AG08396 (cell line): ENCODE measurements around the gene CHRNG.
"Not testable (repeated sequence)": the region's sequence is repeated elsewhere in the genome, so short reads cannot be mapped to it uniquely, and the experiment has no call there.

ENCODE experiments used
- DNase-seq: peaks from one replicate; pipeline ENCODE4 v3.0.0; 2012; ENCODE audit warnings: low spot score, mixed read lengths

Gene CHRNG

DNA sequence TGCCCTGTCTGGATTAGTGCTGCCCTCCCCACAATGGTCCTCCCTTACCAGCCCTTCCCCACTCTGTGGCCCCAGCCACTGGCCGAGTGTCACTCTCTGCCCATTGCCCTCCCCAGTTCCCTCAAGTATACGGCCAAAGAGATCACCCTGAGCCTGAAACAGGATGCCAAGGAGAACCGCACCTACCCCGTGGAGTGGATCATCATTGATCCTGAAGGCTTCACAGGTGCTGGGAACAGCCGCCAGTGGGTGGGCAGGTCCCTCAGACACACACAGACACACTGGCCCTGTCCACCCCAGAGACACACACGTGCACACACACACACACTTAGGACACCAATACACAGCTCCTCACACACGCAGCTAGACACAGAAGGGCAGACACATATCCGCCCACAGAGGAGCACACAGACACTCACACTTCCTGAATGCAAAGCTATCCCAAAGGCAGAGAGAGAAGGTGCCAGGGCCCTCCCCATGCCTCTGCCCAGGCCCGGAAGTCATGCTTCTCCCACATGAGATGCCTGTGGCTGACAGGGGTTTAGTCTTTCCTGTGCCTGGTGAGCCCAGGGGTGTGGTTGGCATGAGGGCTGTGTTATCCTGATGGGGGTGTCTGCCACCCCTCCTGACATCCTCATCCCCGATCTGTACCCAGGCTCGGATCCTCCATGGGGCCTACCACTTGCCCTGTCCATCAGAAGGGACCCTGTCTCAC, 10.6 kb upstream of the CHRNG start:
- no peak for DNase-seq

DNA sequence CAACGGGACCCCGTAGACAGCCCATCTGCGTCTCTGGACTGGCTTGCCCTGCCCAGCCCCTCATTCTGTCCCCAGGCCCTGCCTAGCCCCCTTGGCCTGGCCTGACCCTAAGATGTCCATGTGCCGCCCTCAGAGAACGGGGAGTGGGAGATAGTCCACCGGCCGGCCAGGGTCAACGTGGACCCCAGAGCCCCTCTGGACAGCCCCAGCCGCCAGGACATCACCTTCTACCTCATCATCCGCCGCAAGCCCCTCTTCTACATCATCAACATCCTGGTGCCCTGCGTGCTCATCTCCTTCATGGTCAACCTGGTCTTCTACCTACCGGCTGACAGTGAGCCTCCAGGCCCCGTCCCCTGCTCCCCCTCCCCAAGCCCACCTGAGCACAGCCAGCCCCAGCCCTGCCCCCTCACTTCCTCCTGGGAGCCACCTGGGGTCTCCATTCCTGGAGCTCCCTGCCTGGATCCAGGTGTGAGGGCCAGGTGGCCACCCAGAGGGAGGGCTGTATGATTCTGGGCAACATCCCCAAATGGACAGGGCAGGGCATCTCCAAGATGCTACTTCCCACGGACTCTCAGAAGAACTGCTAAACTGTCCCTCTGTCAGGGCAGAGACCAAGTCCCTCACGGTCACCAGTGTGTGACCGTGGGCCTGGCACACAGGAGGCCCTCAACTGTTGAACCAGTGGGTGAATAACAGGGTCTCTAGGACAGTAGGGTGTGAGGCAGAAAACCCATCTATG, 9.5 kb upstream of the CHRNG start:
- DNase-seq = no peak

DNA sequence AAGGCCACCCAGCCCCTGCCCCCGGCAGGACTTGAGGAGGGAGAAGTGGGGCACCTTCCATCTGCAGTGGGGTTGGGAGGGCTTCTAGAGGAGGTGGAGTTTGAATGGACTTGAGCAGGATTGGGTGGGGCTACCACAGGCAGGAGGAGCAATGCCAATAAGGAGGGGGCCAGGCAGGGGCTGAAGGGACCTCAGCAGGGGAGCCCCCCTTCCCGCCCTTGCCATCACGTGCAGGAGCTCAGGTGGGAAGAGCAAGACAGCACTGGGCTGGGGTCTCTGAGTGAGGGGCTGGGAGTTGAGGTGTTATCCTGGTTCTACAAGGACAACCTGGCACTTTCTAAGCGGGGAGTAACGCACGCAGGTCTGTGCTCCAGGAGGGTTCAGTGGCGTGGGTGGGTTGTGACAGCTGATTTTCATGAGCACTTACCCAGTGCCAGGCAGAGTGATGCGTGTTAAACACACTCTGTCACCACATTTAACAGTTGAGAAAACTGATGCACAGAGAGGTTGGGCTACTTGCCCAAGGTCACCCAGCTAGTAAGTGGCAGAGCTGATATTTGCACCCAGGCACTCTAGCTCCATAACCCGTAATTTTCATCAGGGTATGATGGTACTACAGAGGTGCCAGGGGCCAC, 8.7 kb upstream of the CHRNG start:
- DNase-seq = no peak

DNA sequence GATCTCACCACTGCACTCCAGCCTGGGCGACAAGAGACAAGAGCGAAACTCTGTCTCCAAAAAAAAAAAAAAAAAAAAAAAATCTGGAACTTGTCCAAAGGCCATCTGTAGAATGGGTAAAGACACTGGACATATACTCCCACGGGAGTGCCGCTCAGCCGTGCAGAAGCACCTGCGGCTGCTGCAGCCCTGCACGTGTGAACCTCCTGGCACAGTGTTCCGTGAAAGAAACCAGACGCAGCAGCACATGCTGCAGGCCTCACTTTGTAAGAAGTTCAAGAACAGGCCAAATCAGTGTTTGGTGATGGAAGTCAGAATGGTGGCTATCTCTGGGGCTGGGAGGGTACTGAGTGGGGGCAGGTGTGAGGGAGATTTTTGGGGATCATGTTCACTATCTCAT, 7.1 kb upstream of the CHRNG start:
- no peak for DNase-seq

DNA sequence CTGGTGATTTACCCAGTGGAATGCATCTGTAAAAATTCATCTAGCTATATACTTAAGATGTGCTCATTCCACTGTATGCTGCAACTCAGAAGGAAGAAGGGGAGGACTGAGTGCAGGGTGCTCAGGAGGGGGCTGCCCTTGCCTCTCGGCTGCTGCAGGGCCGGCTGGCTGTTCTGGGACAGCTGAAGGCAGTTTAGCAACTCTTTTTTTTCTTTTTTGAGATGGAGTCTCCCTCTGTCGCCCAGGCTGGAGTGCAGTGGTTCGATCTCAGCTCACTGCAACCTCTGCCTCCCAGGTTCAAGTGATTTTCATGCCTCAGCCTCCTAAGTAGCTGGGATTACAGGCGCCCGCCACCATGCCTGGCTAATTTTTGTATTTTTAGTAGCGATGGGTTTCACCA, 6.7 kb upstream of the CHRNG start:
- not testable (repeated sequence) for DNase-seq

- DNase-seq = no peak
Observed at GRCh38 chr2:232533944-232534710, 5.4 kb upstream of the CHRNG start.

DNA sequence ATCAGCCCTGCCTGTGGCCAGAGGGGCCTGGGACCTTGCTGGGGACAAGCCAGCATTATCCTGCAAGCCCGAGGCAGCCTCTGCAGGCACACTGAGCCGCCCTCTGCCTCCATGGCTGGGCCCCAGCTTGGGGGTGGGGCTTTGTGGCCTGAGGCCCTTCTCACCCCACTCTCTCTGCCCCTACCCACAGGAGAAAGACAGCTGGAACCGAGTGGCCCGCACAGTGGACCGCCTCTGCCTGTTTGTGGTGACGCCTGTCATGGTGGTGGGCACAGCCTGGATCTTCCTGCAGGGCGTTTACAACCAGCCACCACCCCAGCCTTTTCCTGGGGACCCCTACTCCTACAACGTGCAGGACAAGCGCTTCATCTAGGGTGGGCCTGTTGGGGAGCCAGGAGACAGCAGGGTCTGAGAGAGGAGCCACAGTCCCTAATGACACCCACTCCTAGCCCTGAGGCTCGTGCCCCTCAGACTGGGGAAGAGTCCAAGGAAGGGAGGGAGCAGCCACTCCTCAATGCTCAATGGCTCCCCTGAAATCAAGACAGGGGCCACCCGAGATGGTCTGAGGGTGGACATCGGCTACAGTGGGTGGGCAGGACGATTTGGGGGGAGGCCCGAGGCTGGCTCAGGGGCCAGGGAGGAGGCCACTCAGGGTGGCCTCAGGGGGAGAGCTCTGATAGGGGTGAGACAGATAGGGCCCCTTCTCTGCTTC, 4.4 kb upstream of the CHRNG start:
- DNase-seq = no peak

- DNase-seq = no peak
Observed at GRCh38 chr2:232535761-232536530, 3.5 kb upstream of the CHRNG start.

GRCh38 chr2:232537079-232537478, 2.4 kb upstream of the CHRNG start:
- DNase-seq = no peak

DNA sequence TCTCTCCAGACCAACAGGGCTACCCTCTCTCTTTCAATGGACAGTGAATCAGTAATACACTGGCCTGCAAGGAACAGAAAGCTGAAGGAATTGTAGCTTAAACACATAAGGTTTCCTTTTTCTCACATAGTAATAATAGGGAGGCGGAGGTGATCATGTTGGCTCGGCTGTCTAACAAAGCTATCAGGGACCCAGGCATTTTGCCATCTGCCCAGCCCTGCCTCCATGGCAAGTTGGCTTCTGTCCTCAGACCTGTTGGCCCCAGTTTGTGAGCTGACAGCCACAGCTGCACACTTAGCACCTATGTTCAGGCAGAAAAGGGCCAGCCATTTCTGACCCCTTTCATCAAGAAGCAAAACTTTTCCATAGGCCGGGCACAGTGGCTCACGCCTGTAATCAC, 2.0 kb upstream of the CHRNG start:
- no peak for DNase-seq

DNA sequence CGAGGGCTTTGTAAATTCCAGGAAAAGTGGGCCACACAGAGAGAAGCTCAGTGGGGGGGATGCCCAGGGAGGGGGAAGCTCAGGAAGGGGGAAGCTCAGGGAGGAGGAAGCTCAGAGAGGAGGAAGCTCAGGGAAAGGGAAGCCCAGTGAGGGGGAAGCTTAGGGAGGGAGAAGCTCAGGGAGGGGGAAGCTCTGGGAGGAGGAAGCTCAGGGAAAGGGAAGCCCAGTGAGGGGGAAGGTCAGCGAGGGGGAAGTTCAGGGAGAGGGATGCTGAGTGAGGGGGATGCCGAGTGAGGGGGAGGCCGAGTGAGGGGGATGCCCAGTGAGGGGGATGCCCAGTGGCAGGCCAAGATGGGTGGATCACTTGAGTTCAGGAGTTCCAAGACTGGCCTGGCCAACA, 821 bp upstream of the CHRNG start:
- DNase-seq = no peak

DNA sequence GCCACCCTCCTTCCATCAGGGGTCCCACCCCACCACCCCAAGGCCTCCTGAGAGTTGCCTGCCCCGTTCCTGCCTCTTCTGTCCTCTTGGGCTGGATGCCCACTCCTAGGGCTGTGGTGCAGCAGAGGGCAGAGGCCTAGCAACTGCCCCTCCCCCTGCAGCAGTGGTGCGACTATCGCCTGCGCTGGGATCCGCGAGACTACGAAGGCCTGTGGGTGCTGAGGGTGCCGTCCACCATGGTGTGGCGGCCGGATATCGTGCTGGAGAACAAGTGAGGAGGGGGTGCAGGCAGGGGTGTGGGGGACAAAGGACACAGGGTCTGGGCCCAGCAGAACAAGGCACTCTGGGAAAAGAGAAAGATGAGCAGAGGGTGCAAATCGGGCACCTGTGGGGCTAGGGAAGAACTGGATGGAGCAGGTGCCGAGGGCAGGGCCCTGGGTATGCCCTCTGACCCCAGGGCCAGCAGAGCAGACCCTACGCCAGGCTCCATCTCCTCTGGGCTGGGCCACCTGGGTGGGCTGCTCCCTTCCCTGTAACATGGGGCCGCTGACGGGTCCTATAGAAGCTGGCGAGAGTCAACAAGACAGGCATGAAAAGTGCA, 1.0 kb downstream of the CHRNG start:
- no peak for DNase-seq

DNA sequence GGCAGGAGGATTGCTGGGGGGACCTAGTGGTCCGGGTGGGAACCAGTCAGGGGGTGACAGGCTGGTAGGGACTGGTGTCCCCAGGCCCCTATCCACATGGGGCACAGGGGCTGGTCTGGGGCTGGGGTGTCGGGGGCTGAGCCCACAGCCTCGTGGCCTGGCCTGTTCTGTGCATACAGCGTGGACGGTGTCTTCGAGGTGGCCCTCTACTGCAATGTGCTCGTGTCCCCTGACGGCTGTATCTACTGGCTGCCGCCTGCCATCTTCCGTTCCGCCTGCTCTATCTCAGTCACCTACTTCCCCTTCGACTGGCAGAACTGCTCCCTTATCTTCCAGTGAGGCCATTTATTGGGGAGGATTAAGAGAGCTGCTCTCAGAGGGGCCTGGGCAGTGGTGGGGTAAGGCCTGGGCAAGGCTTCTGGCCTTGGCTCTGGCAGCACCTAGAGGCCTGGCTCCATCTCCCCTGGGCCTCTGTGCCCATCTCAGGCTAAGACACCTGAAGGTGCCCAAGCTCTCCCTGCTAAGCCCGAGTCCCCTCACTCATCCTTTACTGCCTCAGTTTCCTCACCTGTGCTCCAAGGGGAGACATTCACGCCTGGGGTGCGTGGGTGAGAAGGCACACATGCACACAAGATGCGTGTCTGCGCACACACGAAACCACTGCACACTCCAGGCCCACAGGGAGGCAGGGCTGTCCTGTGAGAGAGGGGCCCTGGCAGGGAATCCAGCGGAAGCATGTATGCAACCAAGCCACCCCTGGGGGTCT, 1.9 kb downstream of the CHRNG start:
- no peak for DNase-seq

DNA sequence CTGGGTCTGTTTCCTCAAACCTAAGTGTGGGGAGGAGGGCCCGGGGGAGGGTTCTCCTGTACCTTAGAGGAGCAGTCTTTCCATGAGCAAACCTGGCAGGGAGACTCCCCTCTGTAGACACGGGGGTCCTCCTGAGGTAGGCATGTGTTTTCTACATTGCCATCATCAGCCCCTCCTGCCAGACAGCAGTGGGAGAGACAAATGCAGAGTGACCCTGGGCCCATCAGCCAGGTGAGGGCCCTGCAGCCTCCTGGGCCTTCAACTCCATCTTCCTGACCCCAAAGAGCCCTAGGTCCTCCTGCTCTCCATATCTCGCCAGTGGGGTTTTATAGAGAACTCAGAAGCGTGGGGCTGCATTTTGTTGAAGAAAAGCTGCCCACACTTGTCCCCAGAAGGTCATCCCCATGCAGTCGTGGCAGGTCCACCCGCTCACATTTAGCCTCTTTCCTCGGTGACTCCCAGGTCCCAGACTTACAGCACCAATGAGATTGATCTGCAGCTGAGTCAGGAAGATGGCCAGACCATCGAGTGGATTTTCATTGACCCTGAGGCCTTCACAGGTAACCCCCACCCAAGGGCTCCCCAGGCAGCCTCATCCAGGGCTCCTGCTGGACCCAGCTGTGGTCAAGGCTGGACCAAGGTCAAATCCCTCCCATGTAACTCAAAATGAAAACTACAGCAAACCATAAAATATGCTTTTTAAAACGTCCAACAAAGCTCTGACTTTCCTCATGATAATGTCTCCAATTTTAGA, 2.6 kb downstream of the CHRNG start:
- no peak for DNase-seq

- no peak for DNase-seq
Observed at GRCh38 chr2:232542715-232543467, 3.4 kb downstream of the CHRNG start.

GRCh38 chr2:232543491-232543890, 4.0 kb downstream of the CHRNG start:
- DNase-seq = no peak

GRCh38 chr2:232543928-232544631, 4.6 kb downstream of the CHRNG start:
- no peak for DNase-seq

DNA sequence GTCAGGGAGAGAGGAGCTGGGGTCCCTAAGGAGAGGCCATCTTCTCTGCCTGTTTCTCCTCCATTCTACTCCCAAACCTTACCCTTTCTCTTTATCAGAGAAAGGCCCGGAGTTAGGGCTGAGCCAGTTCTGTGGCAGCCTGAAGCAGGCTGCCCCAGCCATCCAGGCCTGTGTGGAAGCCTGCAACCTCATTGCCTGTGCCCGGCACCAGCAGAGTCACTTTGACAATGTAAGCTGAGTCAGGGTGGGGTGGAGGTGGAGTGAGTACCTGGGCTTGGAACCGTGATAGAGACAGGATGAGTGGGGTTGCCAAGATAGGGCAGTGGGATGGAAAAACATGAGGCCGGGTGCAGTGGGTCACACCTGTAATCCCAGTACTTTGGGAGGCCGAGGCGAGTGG, 5.2 kb downstream of the CHRNG start:
- no peak for DNase-seq
